Fibroblast of skin of right biceps (primary cell): ENCODE measurements around the gene SLC5A4.

ENCODE experiments used
- DNase-seq: peaks from one replicate; pipeline ENCODE4 v3.0.0-alpha.2; 2013

SLC5A4 gene

GRCh38 chr22:32226326-32227104 lies 28.6 kb downstream of the SLC5A4 start:
- no peak for DNase-seq

DNA sequence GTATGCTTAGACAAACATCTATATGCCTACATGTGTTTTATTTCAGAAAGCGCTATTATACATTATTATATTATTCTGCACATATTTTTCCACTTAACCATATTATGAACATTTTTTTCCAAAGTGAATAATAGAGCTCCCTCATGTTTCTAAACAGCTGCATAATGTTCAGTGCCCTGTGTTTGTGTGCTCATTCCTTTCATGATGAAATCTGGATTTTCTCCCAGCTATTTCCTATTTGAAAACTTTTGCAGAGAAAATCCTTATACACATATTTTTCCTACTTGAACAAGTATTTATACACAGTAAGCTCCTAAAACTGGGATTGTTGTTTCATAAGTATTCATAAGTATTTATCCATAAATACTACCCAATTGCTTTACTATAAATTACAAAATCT lies 32.2 kb downstream of the SLC5A4 start:
- DNase-seq, result no peak

DNA sequence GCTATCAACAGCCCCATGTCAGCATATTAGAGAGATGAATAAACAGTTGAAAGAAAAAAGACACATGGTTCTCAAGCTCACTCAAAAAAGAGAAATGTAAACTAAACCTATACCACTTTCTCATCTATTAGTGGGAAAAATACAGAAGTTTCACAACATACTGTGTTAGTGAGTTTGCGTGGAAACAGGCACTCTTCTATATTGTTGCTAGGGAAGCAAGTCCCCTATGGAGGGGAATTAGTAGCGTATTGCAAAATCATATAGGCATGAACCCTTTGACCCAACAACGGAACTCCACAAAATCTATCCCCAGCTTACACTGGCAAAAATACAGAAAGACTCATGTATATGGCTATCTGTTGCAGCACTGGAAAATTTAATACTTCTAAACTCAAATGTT lies 36.1 kb downstream of the SLC5A4 start:
- no peak for DNase-seq

GRCh38 chr22:32218470-32218869 lies 36.7 kb downstream of the SLC5A4 start:
- no peak for DNase-seq

DNA sequence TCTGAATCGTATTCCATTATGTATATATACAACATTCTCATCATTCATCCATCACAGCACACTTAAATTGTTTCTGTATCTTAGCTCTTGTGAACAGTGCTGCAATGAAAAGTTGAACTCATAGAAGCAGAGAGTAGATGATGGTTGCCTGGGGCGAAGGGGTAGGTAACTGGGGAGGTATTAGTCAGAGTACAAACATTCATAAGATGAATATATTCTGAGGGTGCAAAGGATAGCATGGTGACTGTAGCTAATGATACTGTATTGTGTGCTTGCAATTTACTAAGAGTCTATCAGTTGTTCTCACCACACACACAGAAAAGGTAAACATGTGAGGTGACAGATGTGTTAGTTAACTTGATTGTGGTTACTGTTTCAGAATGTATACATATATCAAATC lies 37.7 kb downstream of the SLC5A4 start:
- no peak for DNase-seq

- no peak for DNase-seq
These were observed 38.2 kb downstream of the SLC5A4 start for GRCh38 chr22:32216911-32217310.

- no peak for DNase-seq
These were observed 44.1 kb downstream of the SLC5A4 start for GRCh38 chr22:32211011-32211410.

DNA sequence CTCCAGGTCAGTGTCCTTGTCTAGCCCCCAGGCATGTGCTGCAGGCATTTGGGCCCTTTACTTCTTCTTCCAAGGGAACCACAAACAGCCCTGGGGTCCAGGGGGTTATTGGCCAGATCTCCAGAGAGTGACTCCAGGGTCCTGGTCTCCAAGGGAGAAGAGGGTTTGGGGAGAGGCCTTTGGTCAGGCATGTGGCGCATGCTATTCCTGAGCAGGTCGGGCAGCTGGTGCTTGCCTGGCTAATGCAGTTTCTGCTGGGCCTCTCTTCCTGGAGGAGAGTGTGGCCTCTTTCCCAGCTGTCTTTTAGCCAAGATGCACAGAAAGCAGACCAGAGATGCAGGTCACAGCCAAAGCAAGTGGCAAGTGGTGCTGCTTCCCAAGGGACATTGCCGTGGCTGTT lies 46.5 kb downstream of the SLC5A4 start:
- no peak for DNase-seq

DNA sequence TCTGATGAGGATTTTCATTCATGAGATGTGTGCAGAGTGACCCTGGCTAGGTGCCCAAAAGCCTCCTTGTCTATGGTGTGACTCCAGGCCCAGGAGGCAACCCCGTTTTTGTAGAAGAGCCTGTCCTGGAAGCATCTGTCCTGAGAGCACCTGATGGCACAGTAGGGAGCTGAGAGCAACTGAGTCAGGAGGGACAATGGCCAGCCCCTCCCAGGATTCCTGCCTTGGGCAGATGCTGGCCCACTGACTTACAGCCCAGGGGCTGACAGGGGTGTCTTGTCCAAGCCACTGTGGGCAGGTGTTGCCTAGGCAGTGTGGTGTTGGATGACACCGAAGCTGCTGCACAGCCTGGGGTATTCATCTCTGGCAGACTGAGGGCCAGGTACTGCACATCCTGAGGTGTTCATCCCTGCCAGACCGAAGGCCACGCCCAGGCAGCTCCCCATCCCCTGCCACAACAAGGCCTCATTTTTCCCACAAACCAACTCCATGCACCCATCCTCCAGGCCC lies 47.1 kb downstream of the SLC5A4 start:
- DNase-seq, result no peak

DNA sequence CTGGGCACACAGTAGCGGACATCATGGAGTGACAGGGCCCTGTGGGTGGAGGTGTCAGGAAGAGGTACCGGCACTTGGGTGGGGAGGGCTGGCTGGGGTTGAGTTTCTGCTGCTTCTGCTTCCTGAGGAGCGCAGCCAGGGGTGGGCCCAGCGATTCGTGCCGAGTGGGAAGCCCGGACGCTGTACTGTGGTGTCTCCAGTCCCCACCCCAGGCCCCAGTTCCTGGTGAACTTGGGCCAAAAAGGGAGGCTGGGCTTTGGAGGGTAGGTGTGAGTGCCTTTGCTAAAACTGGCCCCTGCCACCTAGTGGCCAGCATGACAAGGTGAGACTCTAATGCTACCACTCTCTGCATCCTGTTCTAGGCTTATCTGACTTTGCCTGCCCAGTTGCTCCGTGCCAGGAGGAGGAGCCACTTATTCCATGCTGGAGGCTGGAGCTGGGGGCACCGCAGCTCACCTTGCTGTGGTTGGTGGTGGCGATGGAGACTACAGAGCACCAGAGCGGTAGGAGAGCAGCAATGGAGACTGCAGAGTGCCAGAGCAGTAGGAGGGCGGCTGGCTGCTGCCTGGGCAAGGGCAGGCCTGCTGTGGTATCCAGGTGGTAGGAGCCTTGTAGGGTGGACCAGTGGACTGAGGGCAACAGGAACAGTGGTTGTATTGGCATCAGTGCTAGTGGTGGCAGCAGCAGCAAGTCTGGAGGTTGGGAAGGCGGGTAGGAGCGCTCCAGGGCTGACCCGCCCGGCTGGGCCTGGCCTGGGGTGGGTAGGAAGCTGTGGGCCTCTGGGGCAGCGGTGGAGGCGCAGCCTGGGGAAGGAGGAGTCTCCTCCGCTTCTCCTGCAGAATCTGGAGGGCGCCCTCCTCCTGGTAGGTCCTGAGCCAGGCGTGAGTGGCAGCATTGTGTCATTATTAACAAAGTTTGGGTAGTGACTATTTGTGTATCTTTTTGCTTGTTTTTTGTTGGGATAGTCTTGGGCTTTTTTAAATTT lies 48.1 kb downstream of the SLC5A4 start:
- no peak for DNase-seq

- no peak for DNase-seq
These were observed 49.0 kb downstream of the SLC5A4 start for GRCh38 chr22:32205974-32206773.

- peak; percentile 50 for DNase-seq
These were observed 50.1 kb downstream of the SLC5A4 start, which contains the start of gene RFPL2 for GRCh38 chr22:32204856-32205722. RFPL2 (minus strand) TSS chr22:32205073; CDS start chr22:32202451, 2,622 bp downstream.

GRCh38 chr22:32204040-32204855 lies 50.9 kb downstream of the SLC5A4 start:
- DNase-seq, result no peak

- no peak for DNase-seq
These were observed 51.7 kb downstream of the SLC5A4 start for GRCh38 chr22:32203181-32204039.

DNA sequence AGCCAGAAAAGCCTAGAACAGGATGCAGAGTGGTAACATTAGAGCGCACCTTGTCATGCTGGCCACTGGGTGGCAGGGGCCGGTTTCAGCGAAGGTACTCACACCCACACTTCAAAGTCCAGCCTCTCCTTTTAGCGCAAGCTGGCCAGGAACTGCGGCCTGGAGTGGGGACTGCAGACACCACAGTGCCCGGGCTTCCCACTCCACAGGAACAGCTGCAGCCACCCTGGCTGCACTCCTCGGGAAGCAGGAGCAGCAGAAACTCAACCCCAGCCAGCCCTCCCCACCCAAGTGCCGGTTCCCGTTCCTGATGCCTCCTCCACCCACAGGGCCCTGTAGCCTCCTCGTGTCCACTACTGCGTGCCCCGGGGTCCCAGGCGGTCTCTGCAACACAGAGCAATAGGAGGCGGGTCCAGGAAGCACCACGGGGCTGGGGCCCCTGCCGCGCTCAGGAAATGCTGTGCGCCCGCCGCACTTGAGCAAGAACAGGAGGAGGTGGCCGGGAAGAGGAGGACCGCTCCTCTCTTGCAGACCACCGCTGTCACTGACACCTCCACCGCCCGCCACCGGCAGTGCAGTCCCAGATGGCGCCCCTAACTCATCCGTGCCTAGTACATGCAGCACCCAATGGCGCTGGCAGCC lies 52.5 kb downstream of the SLC5A4 start:
- peak; percentile 23 for DNase-seq

- no peak for DNase-seq
These were observed 53.0 kb downstream of the SLC5A4 start for GRCh38 chr22:32202161-32202538.

DNA sequence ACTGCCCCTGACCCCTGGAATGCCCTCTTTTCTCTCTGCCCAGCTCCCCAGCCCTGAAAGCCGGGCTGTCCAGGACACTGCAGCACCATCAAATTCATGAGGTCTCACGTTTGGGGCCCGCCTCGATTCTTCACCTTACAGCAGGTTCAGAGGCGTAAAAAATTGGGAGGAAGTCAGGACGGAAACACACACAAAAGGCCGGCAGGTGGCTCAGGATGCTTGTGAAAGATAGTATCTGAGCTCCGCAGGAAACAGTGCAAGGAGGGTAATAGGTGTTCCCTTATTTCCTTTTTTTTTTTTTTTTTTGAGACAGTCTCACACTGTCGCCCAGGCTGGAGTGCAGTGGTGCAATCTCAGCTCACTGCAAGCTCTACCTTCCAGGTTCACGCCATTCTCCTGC lies 54.4 kb downstream of the SLC5A4 start:
- no peak for DNase-seq

DNA sequence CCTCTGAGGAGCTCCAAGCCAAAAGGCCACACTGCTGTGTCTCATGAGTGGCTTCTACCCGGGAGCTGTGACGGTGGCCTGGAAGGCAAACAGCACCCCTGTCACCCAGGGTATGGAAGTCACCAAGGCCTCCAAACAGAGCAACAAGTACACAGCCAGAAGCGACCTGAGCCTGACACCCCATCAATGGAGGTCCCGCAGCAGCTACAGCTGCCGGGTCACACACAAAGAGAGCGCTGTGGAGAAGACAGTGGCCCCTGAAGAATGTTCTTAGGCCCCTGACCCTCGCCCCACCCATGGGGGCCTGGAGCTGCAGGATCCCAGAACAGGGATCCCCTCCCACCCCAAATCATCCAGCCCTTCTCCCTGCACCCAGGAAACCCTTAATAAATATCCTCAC lies 55.2 kb downstream of the SLC5A4 start:
- no peak for DNase-seq

DNA sequence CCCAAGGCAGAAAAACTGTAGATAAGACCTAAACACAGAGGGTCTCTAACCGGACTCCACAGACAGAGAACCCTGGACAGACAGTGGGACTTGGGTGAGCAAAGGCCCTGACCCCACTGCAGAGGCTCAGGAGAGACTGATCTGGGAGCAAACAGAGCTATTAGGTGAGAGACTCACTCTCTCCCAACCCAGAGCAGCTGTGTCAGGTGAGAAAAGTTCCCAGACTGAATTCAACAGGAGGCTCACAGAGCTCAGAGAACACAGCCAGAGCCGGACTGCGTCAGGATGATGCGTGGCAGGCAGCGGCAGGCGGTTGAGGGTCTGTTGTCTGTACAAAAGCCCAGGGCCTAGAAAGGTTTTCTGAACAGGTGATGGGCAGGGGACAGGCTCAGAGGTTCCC lies 55.8 kb downstream of the SLC5A4 start:
- DNase-seq, result no peak
